ENCODE data around the gene CABYR. TPM values are rescaled to one million over a fixed set of nuclear protein-coding genes. Genes with fewer than 3 reads are reported as not detected.

CABYR gene
- total RNA-seq, 1 donor from 2014 or later: 7.0 TPM

DNA sequence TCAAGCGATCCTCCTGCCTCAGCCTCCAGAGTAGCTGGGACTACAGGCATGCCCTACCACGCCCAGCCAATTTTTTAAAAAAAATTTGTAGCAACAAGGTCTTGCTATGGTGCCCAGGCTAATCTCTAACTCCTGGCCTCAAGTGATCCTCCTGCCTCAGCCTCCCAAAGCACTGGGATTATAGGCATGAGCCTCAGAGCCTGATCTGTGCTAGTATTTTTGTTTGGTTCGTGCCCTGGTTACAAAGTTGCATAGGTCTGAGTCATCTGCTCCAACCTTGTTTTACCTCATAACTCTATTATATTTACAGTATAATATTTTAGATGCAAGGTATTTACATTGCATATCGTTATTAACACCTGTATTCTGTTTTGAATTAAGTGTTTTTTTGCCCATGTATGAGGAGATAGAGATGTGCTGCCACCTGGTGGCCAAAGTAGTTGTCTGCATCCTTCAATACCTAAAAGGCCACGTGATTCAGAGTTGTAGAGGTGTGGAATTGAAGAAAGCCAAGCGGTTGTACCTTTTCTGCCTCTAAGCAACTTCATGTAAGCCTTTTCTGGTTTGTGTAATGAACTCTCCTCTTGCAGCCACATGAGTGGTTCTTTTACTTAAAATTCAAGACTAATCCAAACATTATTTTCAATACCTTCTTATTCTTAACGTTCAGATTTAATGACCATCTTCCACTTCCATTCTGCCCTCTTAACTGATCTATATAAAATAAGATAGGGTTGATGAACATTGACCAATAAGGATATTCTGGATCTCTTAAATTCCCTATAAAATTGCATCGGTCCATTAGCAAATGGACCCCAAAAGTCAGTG is 19.9 kb upstream of the CABYR start:
- H3K27ac Mint-ChIP-seq (ENCODE audit: unreplicated experiment): no peak overlapping the region
- Histone ChIP-seq H3K4me2 (ENCODE audit: low read length) (no peak overlapping the region), H2AFZ (ENCODE audit: low read depth, low read length) (no peak overlapping the region), H4K20me1 (ENCODE audit: insufficient read depth, low read length) (peaks cover 7% of the 10 kb centered on the region), H3K9ac (ENCODE audit: low read length) (no peak overlapping the region), H3K79me2 (ENCODE audit: insufficient read depth, low read length) (no peaks in the 10 kb centered on the region), H3K4me3 (ENCODE audit: insufficient read depth, low read depth, low read length) (no peak overlapping the region), H3K27ac (ENCODE audit: low read depth, low read length) (no peak overlapping the region), H3K4me1 (ENCODE audit: insufficient read depth, low read length) (no peaks in the 10 kb centered on the region), H3K27me3 (ENCODE audit: insufficient read depth, low read length) (no peaks in the 10 kb centered on the region), H3K36me3 (ENCODE audit: insufficient read depth, low read length) (peaks cover 6% of the 10 kb centered on the region), H3K9me3 (ENCODE audit: insufficient read depth, low read depth, low read length) (no peaks in the 10 kb centered on the region)
- DNase-seq (ENCODE audit: low read depth) (peak; percentile 36), FAIRE-seq (peak; percentile 5)
- TF ChIP-seq, protein P1, sequence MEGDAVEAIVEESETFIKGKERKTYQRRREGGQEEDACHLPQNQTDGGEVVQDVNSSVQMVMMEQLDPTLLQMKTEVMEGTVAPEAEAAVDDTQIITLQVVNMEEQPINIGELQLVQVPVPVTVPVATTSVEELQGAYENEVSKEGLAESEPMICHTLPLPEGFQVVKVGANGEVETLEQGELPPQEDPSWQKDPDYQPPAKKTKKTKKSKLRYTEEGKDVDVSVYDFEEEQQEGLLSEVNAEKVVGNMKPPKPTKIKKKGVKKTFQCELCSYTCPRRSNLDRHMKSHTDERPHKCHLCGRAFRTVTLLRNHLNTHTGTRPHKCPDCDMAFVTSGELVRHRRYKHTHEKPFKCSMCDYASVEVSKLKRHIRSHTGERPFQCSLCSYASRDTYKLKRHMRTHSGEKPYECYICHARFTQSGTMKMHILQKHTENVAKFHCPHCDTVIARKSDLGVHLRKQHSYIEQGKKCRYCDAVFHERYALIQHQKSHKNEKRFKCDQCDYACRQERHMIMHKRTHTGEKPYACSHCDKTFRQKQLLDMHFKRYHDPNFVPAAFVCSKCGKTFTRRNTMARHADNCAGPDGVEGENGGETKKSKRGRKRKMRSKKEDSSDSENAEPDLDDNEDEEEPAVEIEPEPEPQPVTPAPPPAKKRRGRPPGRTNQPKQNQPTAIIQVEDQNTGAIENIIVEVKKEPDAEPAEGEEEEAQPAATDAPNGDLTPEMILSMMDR (IDR thresholded peaks at IDR 0.05; ENCODE audit: insufficient read depth, low read depth, low read length): peak; percentile 83
- TF ChIP-seq EZH2 (IDR thresholded peaks at IDR 0.05; ENCODE audit: insufficient read depth, low read length): no peak
- no peaks in the 10 kb centered on the region for H3K9me3 Mint-ChIP-seq (ENCODE audit: unreplicated experiment)
- H3K27me3 Mint-ChIP-seq (ENCODE audit: low read depth, unreplicated experiment): no peaks in the 10 kb centered on the region
- no peak overlapping the region for H3K4me3 Mint-ChIP-seq (ENCODE audit: unreplicated experiment)
- H3K4me1 Mint-ChIP-seq (ENCODE audit: low read depth, unreplicated experiment): peaks cover 2% of the 10 kb centered on the region
- peaks cover 4% of the 10 kb centered on the region for H3K36me3 Mint-ChIP-seq (ENCODE audit: low read depth, unreplicated experiment)

DNA sequence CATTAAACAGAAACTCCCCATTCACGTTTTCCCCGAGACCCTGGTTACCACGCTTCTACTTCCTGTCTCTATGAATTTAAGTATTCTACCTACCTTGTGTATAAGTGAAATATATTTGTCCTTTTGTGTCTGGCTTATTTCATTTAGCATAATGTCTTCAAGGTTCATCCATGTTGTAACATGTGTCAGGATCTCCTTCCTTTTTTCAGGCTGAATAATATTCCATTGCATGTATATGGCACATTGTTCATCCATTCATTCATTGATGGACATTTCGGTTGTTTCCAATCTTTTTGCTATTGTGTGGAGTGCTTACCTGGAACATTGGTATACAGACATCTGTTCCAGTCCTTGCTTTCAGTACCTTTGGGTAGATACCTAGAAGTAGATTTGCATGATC is 18.2 kb upstream of the CABYR start:
- Histone ChIP-seq H3K4me2 (ENCODE audit: low read length) (no peak overlapping the region), H3K9ac (ENCODE audit: low read length) (no peak overlapping the region), H2AFZ (ENCODE audit: low read depth, low read length) (no peak overlapping the region), H3K36me3 (ENCODE audit: insufficient read depth, low read length) (peaks cover 4% of the 10 kb centered on the region), H4K20me1 (ENCODE audit: insufficient read depth, low read length) (peaks cover 7% of the 10 kb centered on the region), H3K79me2 (ENCODE audit: insufficient read depth, low read length) (no peaks in the 10 kb centered on the region), H3K4me3 (ENCODE audit: insufficient read depth, low read depth, low read length) (no peak overlapping the region), H3K9me3 (ENCODE audit: insufficient read depth, low read depth, low read length) (no peaks in the 10 kb centered on the region), H3K27me3 (ENCODE audit: insufficient read depth, low read length) (no peaks in the 10 kb centered on the region), H3K27ac (ENCODE audit: low read depth, low read length) (no peak overlapping the region), H3K4me1 (ENCODE audit: insufficient read depth, low read length) (no peaks in the 10 kb centered on the region)
- Mint-ChIP-seq H3K4me1 (ENCODE audit: low read depth, unreplicated experiment) (peaks cover 2% of the 10 kb centered on the region), H3K4me3 (ENCODE audit: unreplicated experiment) (no peak overlapping the region), H3K27me3 (ENCODE audit: low read depth, unreplicated experiment) (no peaks in the 10 kb centered on the region), H3K27ac (ENCODE audit: unreplicated experiment) (no peak overlapping the region), H3K36me3 (ENCODE audit: low read depth, unreplicated experiment) (peaks cover 4% of the 10 kb centered on the region), H3K9me3 (ENCODE audit: unreplicated experiment) (no peaks in the 10 kb centered on the region)
- FAIRE-seq (no peak), DNase-seq (ENCODE audit: low read depth) (no peak)
- TF ChIP-seq EZH2 (IDR thresholded peaks at IDR 0.05; ENCODE audit: insufficient read depth, low read length): no peak
- TF ChIP-seq, protein P1 (IDR thresholded peaks at IDR 0.05; ENCODE audit: insufficient read depth, low read depth, low read length): no peak

DNA sequence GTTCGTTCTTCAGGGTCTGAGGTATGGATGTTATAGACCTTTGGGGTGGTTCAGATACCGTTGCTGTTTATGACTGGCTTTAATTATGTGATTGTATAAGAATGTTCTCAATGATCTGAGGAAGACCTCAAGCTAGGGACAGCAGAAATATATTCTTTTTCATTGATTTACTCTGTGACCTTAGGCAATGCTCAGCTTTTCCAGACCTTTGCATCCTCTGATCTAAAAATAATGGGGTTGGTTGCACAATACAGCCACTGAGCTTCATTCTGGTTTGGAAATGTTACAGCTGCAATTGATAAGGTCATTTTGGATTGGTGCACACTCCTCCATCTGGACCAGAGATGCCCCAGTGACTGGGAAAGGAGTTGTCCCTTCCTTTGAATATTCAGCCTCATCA is 17.2 kb upstream of the CABYR start:
- Histone ChIP-seq H3K4me2 (ENCODE audit: low read length) (no peak overlapping the region), H2AFZ (ENCODE audit: low read depth, low read length) (no peak overlapping the region), H4K20me1 (ENCODE audit: insufficient read depth, low read length) (peaks cover 7% of the 10 kb centered on the region), H3K4me1 (ENCODE audit: insufficient read depth, low read length) (no peaks in the 10 kb centered on the region), H3K27me3 (ENCODE audit: insufficient read depth, low read length) (no peaks in the 10 kb centered on the region), H3K9me3 (ENCODE audit: insufficient read depth, low read depth, low read length) (no peaks in the 10 kb centered on the region), H3K36me3 (ENCODE audit: insufficient read depth, low read length) (peaks cover 4% of the 10 kb centered on the region), H3K27ac (ENCODE audit: low read depth, low read length) (no peak overlapping the region), H3K4me3 (ENCODE audit: insufficient read depth, low read depth, low read length) (no peak overlapping the region), H3K9ac (ENCODE audit: low read length) (no peak overlapping the region), H3K79me2 (ENCODE audit: insufficient read depth, low read length) (no peaks in the 10 kb centered on the region)
- H3K27me3 Mint-ChIP-seq (ENCODE audit: low read depth, unreplicated experiment): no peaks in the 10 kb centered on the region
- TF ChIP-seq, protein P1 (IDR thresholded peaks at IDR 0.05; ENCODE audit: insufficient read depth, low read depth, low read length): no peak
- TF ChIP-seq EZH2 (IDR thresholded peaks at IDR 0.05; ENCODE audit: insufficient read depth, low read length): no peak
- no peaks in the 10 kb centered on the region for H3K9me3 Mint-ChIP-seq (ENCODE audit: unreplicated experiment)
- FAIRE-seq (no peak), DNase-seq (ENCODE audit: low read depth) (no peak)
- H3K4me3 Mint-ChIP-seq (ENCODE audit: unreplicated experiment): no peak overlapping the region
- H3K36me3 Mint-ChIP-seq (ENCODE audit: low read depth, unreplicated experiment): peaks cover 4% of the 10 kb centered on the region
- H3K27ac Mint-ChIP-seq (ENCODE audit: unreplicated experiment): no peak overlapping the region
- H3K4me1 Mint-ChIP-seq (ENCODE audit: low read depth, unreplicated experiment): peaks cover 2% of the 10 kb centered on the region

Measured in astrocyte (in vitro differentiated cells and primary cell).